ENCODE results near the gene NOL12.

DNA sequence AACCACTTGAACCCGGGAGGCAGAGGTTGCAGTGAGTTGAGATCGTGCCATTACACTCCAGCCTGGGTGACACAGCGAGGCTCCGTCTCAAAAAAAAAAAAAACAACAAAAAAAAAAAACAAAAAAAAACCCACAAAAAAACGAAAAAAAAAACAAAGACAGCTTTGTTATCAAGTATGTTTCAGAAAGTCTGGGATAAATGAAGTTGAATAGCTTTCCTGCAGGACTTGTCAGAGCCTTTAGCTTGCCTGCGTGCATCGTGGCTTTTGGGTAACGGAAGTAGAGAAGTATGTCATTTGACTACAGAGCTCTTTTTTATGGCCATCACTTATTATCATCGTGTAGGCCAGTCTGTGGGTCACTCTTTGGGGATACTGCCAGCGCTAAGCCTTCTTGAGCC lies 25.3 kb downstream of the NOL12 start:
- TF ChIP-seq CTCF (IDR thresholded peaks at IDR 0.05) (no peak), EZH2 (IDR thresholded peaks at IDR 0.05) (no peak), EZH2phosphoT487 (IDR thresholded peaks at IDR 0.05) (no peak)

All from neural progenitor cell (in vitro differentiated cells).